Jurkat, Clone E6-1 (cell line): ENCODE measurements around the gene CDX1. TPM values are rescaled to one million over a fixed set of nuclear protein-coding genes. Genes with fewer than 3 reads are reported as not detected.

Source experiments
- DNase-seq: peaks from one replicate; pipeline ENCODE4 v3.0.0-alpha.2; 2011; ENCODE audit warnings: low read depth, low spot score
- H3K4me3 ChIP-seq: 2 replicates; pipeline ENCODE4 v1.5.1; 2011; ENCODE audit warnings: mild to moderate bottlenecking, low read length, control low read depth, moderate library complexity
- polyA plus RNA-seq: library from polyadenylated mRNA; unstranded; fragments of >200 nt; gene quantifications from one replicate; pipeline ENCODE4 v1.2.1, GENCODE V29; 2012; ENCODE audit warnings: missing spikeins; ENCODE audit not compliant: insufficient read length, insufficient read depth

The CDX1 gene
- polyA plus RNA-seq = not detected

DNA sequence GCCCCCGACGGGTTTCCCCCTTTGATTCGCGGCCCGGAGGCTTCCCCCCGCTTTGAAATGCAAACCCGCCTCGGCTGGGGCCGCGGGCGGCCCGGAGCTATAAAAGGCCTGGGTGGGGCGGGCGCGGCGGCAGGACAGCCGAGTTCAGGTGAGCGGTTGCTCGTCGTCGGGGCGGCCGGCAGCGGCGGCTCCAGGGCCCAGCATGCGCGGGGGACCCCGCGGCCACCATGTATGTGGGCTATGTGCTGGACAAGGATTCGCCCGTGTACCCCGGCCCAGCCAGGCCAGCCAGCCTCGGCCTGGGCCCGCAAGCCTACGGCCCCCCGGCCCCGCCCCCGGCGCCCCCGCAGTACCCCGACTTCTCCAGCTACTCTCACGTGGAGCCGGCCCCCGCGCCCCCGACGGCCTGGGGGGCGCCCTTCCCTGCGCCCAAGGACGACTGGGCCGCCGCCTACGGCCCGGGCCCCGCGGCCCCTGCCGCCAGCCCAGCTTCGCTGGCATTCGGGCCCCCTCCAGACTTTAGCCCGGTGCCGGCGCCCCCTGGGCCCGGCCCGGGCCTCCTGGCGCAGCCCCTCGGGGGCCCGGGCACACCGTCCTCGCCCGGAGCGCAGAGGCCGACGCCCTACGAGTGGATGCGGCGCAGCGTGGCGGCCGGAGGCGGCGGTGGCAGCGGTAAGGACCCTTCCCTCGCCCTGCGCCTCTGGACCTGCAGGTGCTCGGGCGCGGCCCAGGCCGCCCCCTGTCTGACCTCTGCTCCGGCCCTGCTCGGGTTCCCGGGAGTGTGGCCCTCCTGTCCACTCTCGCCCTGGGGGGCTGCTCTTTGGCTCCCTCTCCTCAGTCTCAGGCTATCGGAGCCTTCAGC, at the start of gene CDX1:
CDX1 (plus strand) TSS at position 129 of the 862 bp plus-strand sequence; CDS start at position 228, 99 bp downstream.
- no peak for DNase-seq
- no peak within 1 kb of the TSS for H3K4me3 ChIP-seq

DNA sequence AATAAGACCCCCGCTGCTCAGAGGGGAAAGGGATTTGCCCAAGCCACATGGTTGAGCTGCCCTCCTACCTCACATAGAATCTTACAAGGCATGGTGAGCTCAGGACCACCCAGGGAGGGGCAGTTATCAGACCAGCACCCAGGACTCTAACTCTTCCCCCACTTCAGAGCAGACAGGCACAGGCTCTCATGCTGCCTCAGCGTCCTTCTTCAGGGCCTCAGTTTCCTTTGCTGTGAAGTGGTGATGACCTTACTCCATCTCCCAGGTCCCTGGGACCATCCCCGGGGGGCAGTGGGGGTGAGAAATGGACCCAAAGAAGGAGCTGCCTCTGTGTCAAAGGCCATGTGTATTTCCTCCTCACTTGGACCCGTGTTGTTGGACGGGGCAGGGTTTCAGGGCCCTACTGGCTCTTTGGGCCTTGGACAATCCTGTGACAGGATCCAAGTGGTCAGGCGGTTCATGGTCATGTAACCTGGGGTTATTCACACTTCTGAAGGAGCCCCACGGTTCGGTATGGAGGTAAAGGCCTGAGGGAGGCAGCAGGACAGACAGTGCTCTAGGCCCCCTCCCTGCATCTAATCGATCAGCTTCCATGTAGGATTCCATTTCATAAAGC, 48.5 kb upstream of the CDX1 start:
- H3K4me3 ChIP-seq = no peak overlapping the region
- no peak for DNase-seq

DNA sequence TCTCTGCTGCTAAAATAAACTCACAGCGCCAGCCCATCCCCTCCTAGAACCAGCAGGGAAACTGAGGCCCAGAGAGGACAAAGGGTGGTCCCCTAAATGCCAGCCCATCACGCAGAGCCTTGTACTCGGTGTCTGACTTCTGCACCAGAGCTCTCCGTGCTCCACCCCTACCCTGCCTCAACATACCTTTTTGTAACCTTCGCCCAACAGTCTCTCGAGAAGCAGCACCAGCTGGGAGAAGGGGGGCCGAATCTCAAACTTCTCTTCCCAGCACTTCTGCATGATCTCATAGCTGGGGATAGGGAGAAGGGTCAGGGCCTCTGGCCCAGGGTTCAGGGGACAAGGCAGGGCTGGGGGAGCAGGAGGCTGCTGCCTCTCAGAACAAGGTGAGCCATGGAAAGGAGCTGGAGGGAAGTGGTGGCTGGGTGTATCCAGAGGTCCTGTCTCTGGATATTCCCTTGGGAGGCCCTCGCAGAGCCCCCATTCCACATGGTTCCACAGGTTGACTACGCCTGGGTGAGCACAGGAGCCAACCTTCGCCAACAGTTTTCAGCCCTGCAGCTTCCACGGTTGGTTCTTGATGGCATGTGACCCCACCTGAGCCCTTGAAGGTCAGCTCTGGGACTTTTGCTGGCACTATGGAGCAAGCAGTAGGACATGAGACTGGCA, 47.9 kb upstream of the CDX1 start:
- DNase-seq = no peak
- H3K4me3 ChIP-seq = no peak overlapping the region

DNA sequence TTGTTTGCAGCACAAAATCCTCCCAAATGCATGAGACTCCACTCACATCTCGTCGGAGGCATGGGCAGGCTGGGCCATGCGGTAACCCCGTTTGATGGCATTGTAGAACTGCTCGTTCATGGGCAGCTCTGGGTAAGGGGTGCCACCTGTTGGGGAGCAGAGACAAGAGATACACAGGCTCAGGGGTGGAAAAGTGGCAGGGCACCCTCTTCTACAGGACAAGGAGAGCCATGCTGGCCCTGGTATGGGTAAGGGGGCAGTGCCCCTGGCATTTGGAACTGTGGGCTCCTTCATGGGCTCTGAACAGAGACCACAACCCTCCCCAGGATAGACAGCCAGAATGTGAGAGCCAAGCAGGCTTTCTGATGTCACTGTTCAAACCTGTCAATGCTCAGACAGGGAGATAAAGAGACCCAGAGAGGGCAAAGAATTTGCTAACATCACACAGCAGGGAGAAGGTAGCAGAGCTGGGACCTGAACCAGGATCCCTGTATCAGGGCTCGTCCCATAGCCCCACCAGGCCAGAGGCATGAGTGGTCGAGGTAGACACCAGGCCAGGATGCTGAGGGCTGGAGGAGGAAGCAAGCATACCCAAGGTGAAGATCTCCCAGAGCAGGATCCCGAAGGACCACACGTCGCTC, 47.0 kb upstream of the CDX1 start:
- H3K4me3 ChIP-seq = no peak overlapping the region
- DNase-seq = no peak

GRCh38 chr5:150120062-150120441, 46.5 kb upstream of the CDX1 start:
- no peak for DNase-seq
- no peak overlapping the region for H3K4me3 ChIP-seq

- DNase-seq = no peak
- H3K4me3 ChIP-seq = no peak overlapping the region
These were observed 45.7 kb upstream of the CDX1 start for GRCh38 chr5:150120617-150121447.

- DNase-seq = no peak
- H3K4me3 ChIP-seq = no peak overlapping the region
These were observed 45.0 kb upstream of the CDX1 start for GRCh38 chr5:150121448-150122157.

DNA sequence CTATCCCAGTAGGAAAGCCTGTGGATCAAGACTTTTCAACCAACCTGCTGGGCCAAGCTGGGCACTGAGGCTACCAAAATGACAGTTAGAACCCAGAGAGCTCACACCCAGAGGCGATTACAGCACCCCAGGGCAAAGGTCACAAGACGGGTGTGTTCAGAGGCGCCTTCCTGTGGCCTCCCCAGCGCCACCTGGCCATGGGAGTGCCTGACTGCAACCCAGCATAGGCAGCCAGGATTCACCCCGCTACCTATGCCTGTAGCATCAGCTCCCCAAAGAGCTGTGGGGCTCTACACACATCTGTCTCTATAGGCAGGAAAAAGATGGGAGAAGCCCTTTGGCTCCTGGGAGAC, 44.4 kb upstream of the CDX1 start:
- peak; percentile 12 for DNase-seq
- H3K4me3 ChIP-seq = no peak overlapping the region

DNA sequence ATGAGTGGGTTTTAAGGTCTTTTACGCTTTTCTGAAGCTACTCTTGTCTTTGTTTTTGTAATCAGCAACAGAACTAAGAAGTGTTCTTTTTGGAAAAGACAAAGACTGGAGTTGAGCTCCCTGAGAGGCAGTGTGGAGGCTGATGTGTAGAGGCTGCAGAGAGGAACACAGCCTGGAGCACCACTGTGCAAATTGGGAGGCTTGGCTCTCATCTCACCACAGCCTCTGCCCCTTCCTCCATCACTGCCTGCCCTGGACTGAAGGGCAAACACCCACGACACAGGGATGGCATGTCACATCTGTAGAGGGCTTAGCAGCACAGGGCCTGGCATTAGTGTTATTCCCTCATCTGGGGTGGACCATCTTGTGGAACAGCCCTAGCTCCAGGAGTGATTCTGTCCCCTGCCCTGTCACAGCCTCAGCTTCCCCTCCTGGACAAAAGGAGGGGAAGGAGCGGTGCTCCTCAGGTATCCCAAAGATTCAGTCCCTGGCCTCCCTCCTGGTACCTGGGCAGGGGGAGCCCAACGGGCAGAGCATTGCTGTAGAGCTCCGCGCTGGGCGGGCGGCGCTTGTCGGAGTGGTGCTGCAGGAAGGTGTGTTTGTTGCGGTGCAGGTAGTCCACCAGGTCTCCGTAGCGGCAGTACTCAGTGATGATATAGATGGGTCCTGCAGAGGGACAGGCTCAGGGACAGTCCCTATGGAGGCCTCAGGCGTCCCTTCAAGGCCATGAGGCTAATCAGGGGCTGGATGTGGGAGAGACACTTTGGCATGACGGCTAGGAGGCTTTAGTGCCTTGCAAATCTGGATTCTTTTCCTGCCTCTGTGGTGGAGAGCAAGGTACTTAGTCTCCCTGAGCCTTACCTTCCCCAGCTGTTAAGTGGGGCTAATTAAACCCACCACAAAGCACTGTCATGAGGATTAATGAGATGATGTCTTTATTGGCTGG, 43.8 kb upstream of the CDX1 start:
- H3K4me3 ChIP-seq = no peak overlapping the region
- no peak for DNase-seq

DNA sequence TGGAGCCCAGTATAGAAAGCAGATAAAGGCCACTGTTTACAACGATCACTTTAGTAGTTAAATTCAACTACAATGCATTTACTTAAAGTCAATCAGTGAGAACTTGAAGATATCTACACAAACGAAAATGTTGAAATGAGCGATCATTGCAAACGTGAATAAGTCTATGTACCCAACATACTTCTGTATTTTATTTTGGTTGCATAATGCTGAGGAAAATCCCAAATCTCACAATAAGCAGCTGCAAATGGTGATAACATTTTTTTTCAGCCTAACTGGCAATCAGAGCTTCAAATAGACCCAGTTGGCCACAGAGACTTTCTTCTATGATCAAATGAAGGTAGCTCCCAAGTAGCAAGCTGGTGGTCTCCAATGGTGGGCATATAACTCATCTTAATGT, 43.0 kb upstream of the CDX1 start:
- DNase-seq = no peak
- no peak overlapping the region for H3K4me3 ChIP-seq

- H3K4me3 ChIP-seq = no peak overlapping the region
- no peak for DNase-seq
These were observed 42.4 kb upstream of the CDX1 start for GRCh38 chr5:150124111-150124557.

DNA sequence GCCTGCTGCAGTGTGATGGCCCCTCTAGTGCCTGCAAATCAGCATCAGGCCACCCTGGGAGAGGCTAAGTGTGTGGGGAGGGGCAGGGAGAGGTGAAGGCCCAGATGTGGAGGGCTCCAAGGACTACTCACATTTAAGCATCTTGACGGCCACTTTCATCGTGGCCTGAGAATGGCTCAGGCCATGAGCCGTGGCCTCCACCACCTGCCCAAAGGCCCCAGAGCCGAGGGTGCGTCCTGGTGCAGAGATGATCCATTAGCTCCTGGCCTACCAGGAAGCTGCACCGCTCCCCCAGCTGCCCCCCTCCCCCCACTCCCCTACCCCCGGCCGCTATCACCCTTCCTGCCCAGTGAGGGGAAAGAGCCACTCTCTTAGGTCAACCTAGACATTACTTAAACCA, 42.0 kb upstream of the CDX1 start:
- no peak for DNase-seq
- no peak overlapping the region for H3K4me3 ChIP-seq

GRCh38 chr5:150125334-150125733, 41.2 kb upstream of the CDX1 start:
- H3K4me3 ChIP-seq = no peak overlapping the region
- no peak for DNase-seq

- no peak overlapping the region for H3K4me3 ChIP-seq
- no peak for DNase-seq
These were observed 40.2 kb upstream of the CDX1 start for GRCh38 chr5:150126199-150126920.

- no peak overlapping the region for H3K4me3 ChIP-seq
- no peak for DNase-seq
These were observed 39.7 kb upstream of the CDX1 start for GRCh38 chr5:150126921-150127265.

- H3K4me3 ChIP-seq = no peak overlapping the region
- no peak for DNase-seq
These were observed 37.1 kb upstream of the CDX1 start for GRCh38 chr5:150129454-150129812.
